ENCODE results near the gene GRIN3A. TPM values are rescaled to one million over a fixed set of nuclear protein-coding genes. Genes with fewer than 3 reads are reported as not detected.

The GRIN3A gene
- total RNA-seq, 2 experiments from 2014 or later = not detected

DNA sequence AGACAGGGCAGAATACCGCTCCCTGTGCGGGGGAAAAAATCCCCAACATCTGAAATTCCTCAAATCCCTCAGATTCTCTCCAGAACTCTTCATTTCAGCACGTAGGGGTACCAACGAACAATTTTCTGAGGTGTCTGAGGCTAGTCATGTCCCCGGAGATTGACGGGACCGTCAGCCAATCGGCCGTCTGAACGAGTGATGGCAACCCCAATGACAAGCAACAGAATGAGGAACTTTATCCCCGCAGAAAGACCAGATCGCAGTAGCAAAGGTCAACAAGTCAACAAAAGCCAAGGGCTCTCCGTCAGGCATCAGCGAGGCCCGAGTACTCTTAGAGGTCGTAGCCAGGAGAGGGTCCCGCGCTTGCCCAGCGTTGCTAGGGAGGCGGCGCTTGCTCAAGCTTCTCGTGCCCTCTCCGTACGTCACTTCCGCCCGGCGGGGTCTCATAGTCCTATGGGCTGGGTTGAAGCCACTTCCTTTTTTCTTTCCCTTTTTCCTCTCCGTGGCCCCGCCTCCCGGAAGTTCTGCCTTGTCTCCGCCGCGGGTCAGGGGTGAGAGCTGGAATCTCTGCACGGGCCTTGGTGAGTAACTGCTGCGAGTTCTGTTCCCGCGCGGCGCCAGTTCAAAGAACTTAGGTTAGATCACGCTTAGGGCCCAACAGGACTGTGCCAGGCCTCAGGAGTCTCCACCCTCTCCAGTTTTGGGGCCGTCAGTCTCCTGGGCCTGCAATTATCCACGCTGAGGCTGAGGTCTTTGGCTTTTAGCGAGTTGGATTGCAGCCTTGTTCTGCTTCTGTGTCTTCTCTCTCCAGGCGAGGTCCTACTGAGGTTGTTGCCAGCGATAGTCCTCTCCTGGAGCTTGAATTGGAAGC, 204.9 kb downstream of the GRIN3A start, which contains the start of gene RNF20:
TSS of gene RNF20 (plus strand) at position 520 of the 871 bp plus-strand sequence. CDS start 1,571 bp downstream, outside the sequence.
- peaks cover 5% of the 10 kb centered on the region for H3K27me3 Mint-ChIP-seq
- H3K27ac Mint-ChIP-seq = peak within 1 kb of the TSS; percentile 99
- H3K4me3 Mint-ChIP-seq = peak within 1 kb of the TSS; percentile 90
- peaks cover 7% of the 10 kb centered on the region for H3K36me3 Mint-ChIP-seq
- POLR2A ChIA-PET = interaction anchor here (1.0 to 1.9 kb wide), 3 partner anchors 37 to 1181 kb away, joined by 5 to 14 read pairs (median 6); partner anchors contain the start of genes MRPL50, TEX10 and ZNF189
- H3K4me1 Mint-ChIP-seq = peaks cover 14% of the 10 kb centered on the region
- DNase-seq = peak; percentile 97
- H3K9me3 Mint-ChIP-seq = no peaks in the 10 kb centered on the region
- peak; percentile 95 for ATAC-seq (ENCODE audit: low read depth)

DNA sequence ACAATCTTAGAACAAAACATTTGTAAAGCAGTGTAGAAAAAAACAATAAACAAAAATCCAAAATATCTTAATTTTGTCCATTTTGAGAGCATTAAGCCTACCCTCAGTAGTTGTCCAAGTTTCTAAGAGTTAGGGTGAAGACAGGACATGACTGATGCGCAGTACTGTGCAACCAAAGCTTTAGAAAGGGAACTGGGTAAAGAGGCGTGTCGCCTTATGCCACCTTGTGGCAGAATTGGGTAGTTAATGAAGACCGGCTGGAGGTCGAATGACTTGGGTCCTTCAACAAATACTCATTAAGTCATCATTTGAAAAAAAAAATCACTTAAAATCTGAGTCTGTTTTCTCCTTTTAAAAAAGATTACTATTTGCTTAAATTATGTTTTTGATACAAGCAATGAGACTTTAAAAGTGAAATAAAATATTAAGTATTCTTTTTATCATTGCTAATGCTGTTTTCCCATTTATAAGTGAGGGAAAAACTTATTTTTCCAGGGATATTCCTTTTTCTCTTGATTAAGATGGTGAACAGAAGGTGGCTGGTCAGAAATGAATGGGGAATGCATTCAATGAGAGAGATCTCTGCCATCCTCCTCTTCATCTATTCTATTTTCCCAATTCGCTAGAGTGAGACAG, 208.3 kb downstream of the GRIN3A start:
- Mint-ChIP-seq H3K36me3 (no peaks in the 10 kb centered on the region), H3K4me3 (no peak overlapping the region), H3K27me3 (peaks cover 5% of the 10 kb centered on the region), H3K4me1 (peaks cover 6% of the 10 kb centered on the region), H3K27ac (no peak overlapping the region), H3K9me3 (no peaks in the 10 kb centered on the region)
- ATAC-seq (ENCODE audit: low read depth) (peak; percentile 22), DNase-seq (peak; percentile 47)
- POLR2A ChIA-PET = no interaction called here

DNA sequence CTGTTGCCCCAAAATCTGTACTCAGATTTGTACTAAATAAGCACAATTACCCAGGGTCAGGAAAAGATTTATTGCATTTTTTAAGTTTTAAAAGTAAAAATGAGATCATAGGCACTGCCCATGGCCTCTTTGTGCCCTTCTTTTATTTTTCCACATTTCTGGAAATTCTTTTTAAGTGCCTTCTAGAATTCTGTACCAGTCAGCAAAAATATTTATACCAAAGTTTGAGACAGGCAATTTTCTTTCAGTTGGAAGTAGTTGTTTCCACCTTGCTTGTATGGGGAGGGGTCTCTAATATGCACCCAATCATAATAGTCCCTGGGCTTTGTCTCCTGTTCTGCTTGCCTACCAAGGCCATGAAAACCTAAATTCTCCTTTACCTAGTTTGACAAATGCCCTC, 210.4 kb downstream of the GRIN3A start:
- no peak overlapping the region for H3K27ac Mint-ChIP-seq
- ATAC-seq (ENCODE audit: low read depth) (no peak), DNase-seq (no peak)
- peaks cover 17% of the 10 kb centered on the region for H3K27me3 Mint-ChIP-seq
- H3K36me3 Mint-ChIP-seq = no peaks in the 10 kb centered on the region
- no peaks in the 10 kb centered on the region for H3K9me3 Mint-ChIP-seq
- peaks cover 5% of the 10 kb centered on the region for H3K4me1 Mint-ChIP-seq
- H3K4me3 Mint-ChIP-seq = no peak overlapping the region
- POLR2A ChIA-PET = no interaction called here

DNA sequence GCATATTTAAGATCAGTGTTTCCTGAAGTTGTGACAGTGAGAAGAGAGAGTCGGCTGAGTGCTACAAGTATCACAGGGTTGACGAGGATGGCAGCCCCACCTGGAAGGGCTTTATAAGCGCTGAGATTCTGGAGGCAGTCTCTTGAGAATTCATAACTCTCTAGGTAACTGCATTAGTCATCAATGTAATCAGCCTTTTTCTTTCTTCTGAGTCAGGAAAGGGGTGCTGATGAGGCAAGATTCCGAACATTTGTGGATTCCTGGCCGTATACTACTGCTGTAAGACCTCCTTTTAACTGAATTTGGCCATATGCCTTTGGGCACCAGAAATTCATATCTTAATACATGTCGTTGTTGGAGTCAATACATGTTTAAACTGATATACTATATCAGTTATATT, 211.4 kb downstream of the GRIN3A start:
- no peak overlapping the region for H3K27ac Mint-ChIP-seq
- peaks cover 2% of the 10 kb centered on the region for H3K4me1 Mint-ChIP-seq
- peaks cover 23% of the 10 kb centered on the region for H3K27me3 Mint-ChIP-seq
- no peak for ATAC-seq (ENCODE audit: low read depth)
- H3K4me3 Mint-ChIP-seq = no peak overlapping the region
- POLR2A ChIA-PET = interaction anchor here (0.9 kb wide), 1 partner anchor 57 kb away, joined by 3 read pairs; no protein-coding TSS in a partner anchor
- H3K36me3 Mint-ChIP-seq = no peaks in the 10 kb centered on the region
- no peak for DNase-seq
- no peaks in the 10 kb centered on the region for H3K9me3 Mint-ChIP-seq

DNA sequence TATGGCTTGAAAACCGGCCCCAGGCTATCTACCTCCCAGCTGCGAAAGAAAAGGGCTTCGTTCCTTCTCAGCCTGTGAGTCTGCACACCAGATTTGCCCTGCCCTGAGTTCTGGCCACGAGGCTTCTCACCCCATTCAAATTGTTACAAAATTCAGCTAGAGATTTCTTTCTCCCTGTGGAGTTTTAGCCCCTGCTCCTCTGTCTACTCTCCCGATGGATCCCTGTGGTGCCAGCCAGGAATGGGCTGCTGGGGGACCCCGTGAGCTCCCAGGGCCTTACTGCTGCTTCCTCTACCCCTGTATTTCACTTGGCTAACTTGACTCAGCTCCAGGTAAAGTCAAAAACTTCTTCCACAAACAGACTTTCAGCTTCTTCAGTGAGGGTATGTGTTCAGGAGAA, 214.1 kb downstream of the GRIN3A start:
- no peak for ATAC-seq (ENCODE audit: low read depth)

More for the DNA sequence above, 214.1 kb downstream of the GRIN3A start:
- DNase-seq = no peak
- H3K27me3 Mint-ChIP-seq = peaks cover 29% of the 10 kb centered on the region
- no peak overlapping the region for H3K4me3 Mint-ChIP-seq
- POLR2A ChIA-PET = no interaction called here
- no peaks in the 10 kb centered on the region for H3K9me3 Mint-ChIP-seq
- peaks cover 6% of the 10 kb centered on the region for H3K4me1 Mint-ChIP-seq
- no peak overlapping the region for H3K27ac Mint-ChIP-seq
- H3K36me3 Mint-ChIP-seq = no peaks in the 10 kb centered on the region

Other genes with a start within 250 kb of the GRIN3A start
- gene RNF20, start 204.8 kb downstream of the GRIN3A start, total RNA-seq = 10 to 100 TPM; 43.7 to 49.0 TPM
- not detected for gene PPP3R2, start 143.7 kb downstream of the GRIN3A start, total RNA-seq